Activated CD4-positive, alpha-beta T cell treated with anti-CD3 and anti-CD28 coated beads, Interleukin-2, Interleukin-4, amounts not matched to agents 100 ng/mL and 50 ng/mL, durations not matched to agents 16 hours and 8 hours (primary cell): ENCODE data around the gene TTYH2.

Experiments used
- DNase-seq: peaks from one replicate; pipeline ENCODE4 v3.0.0-alpha.2; 2020; ENCODE audit warnings: low spot score

The TTYH2 gene

GRCh38 chr17:74216505-74216904 lies 3.1 kb downstream of the TTYH2 start:
- no peak for DNase-seq

GRCh38 chr17:74217037-74217730 lies 3.8 kb downstream of the TTYH2 start:
- no peak for DNase-seq

- DNase-seq: no peak
Measured at GRCh38 chr17:74217888-74218287, 4.5 kb downstream of the TTYH2 start.

- no peak for DNase-seq
Measured at GRCh38 chr17:74218436-74218835, 5.1 kb downstream of the TTYH2 start.

- no peak for DNase-seq
Measured at GRCh38 chr17:74219576-74220133, 6.3 kb downstream of the TTYH2 start.

GRCh38 chr17:74220219-74220618 lies 6.8 kb downstream of the TTYH2 start:
- no peak for DNase-seq

- no peak for DNase-seq
Measured at GRCh38 chr17:74220946-74221818, 7.8 kb downstream of the TTYH2 start.

- no peak for DNase-seq
Measured at GRCh38 chr17:74222399-74222798, 9.0 kb downstream of the TTYH2 start.

- no peak for DNase-seq
Measured at GRCh38 chr17:74223901-74224300, 10.5 kb downstream of the TTYH2 start.

GRCh38 chr17:74224959-74225725 lies 11.8 kb downstream of the TTYH2 start:
- DNase-seq: no peak

GRCh38 chr17:74226252-74226651 lies 12.9 kb downstream of the TTYH2 start:
- DNase-seq: no peak

- no peak for DNase-seq
Measured at GRCh38 chr17:74227271-74228080, 14.1 kb downstream of the TTYH2 start.

GRCh38 chr17:74228306-74228978 lies 15.1 kb downstream of the TTYH2 start:
- DNase-seq: no peak

GRCh38 chr17:74230896-74231295 lies 17.5 kb downstream of the TTYH2 start:
- no peak for DNase-seq

- no peak for DNase-seq
Measured at GRCh38 chr17:74231928-74232907, 18.8 kb downstream of the TTYH2 start.

- DNase-seq: no peak
Measured at GRCh38 chr17:74233937-74234336, 20.6 kb downstream of the TTYH2 start.

- no peak for DNase-seq
Measured at GRCh38 chr17:74234486-74234885, 21.1 kb downstream of the TTYH2 start.

- DNase-seq: no peak
Measured at GRCh38 chr17:74235040-74235581, 21.7 kb downstream of the TTYH2 start.

- no peak for DNase-seq
Measured at GRCh38 chr17:74235911-74236371, 22.6 kb downstream of the TTYH2 start.
